Measurements from ENCODE around the gene F7.

Gene F7

GRCh38 chr13:113113846-113114271 is 8.3 kb downstream of the F7 start:
- Mint-ChIP-seq H3K4me1 (ENCODE audit: low read depth) (peaks cover 7% of the 10 kb centered on the region), H3K36me3 (ENCODE audit: low read depth) (no peaks in the 10 kb centered on the region), H3K9me3 (no peaks in the 10 kb centered on the region), H3K27me3 (peaks cover 7% of the 10 kb centered on the region), H3K4me3 (no peak overlapping the region), H3K27ac (no peak overlapping the region)

DNA sequence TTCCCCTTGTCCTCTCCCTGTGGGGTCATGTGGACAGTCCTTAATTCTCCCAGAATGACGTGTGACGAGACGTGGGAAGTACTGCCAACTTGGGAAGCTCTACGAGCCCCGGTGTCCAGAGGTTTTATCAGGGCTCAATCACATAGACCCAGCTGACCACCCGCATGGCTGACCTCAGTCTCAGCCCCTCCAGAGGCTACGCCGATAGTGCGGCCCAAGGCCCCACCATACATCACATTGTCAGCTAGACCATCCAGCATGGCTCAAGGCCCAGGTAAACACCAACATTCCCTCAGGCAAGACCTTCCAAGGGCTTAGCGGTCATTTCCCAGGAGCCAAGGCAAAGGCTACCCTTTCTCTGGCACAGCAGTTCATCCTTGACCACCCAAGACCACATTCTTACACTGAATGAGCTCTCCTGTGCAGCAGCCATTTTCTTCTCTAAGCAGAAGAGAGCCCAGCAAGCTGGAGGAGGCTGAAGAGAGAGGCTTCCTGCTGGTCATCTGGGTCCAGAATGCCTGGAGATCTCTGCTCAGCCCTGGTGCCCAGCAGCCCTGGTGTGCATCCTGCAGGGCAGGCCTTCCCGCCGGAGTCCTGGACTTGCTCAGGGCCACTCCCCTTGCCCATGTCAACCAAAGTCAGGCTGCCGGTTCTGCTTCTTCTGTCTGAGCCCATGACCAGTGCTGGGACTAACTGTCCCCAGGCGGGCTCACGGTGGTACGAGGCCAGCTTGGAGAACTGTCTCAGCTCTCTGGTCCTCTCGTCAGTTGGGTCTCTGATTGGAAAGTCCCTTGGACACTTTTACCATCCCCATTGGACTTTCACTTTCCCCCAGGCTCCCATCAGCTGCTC is 9.1 kb downstream of the F7 start:
- no peaks in the 10 kb centered on the region for H3K9me3 Mint-ChIP-seq

DNA sequence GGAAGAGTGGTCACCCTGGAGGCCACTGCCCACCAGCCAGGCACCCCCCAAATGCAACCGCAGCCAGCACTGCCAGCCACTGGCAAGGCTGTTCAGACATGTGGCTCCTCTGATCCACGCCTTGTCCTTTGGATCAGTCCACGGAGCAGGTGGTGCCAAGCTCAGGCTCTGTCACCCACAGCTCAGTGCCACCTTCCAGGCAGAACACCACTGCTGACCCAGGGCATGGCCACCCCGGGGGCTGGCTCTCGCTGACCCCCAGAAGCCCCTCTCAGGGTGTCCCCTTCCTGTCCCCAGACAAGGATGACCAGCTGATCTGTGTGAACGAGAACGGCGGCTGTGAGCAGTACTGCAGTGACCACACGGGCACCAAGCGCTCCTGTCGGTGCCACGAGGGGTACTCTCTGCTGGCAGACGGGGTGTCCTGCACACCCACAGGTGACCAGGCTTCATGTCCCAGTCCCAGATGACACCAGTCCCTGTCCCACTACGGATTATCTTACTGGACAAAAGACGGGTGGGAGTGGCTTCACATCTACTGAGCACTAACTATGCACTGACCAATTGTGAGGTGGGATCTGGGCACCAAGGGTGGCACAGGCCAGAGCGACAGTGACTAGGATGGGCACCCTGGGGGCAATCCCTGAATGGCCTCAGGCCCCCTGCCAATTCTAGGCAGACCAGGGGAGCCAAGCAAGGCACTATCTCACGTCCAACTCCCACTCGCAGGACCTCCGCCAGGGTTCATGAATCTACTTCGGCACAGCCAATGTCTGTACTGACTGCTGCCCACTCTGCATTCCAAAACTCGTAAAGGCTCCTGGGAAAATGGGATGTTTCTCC is 10.0 kb downstream of the F7 start:
- peaks cover 3% of the 10 kb centered on the region for H3K27me3 Mint-ChIP-seq
- H3K4me3 Mint-ChIP-seq = no peak overlapping the region
- H3K4me1 Mint-ChIP-seq (ENCODE audit: low read depth) = peaks cover 3% of the 10 kb centered on the region
- no peak overlapping the region for H3K27ac Mint-ChIP-seq
- H3K9me3 Mint-ChIP-seq = no peaks in the 10 kb centered on the region
- no peaks in the 10 kb centered on the region for H3K36me3 Mint-ChIP-seq (ENCODE audit: low read depth)

More for the DNA sequence above, 9.1 kb downstream of the F7 start:
- peaks cover 3% of the 10 kb centered on the region for H3K27me3 Mint-ChIP-seq
- H3K36me3 Mint-ChIP-seq (ENCODE audit: low read depth) = no peaks in the 10 kb centered on the region
- peaks cover 3% of the 10 kb centered on the region for H3K4me1 Mint-ChIP-seq (ENCODE audit: low read depth)
- no peak overlapping the region for H3K27ac Mint-ChIP-seq
- no peak overlapping the region for H3K4me3 Mint-ChIP-seq

- peaks cover 3% of the 10 kb centered on the region for H3K27me3 Mint-ChIP-seq
- no peaks in the 10 kb centered on the region for H3K36me3 Mint-ChIP-seq (ENCODE audit: low read depth)
- no peaks in the 10 kb centered on the region for H3K4me1 Mint-ChIP-seq (ENCODE audit: low read depth)
- H3K9me3 Mint-ChIP-seq = no peaks in the 10 kb centered on the region
- H3K27ac Mint-ChIP-seq = no peak overlapping the region
- no peak overlapping the region for H3K4me3 Mint-ChIP-seq
These were observed 10.7 kb downstream of the F7 start for GRCh38 chr13:113116206-113116800.

GRCh38 chr13:113116871-113117271 is 11.3 kb downstream of the F7 start:
- Mint-ChIP-seq H3K4me3 (no peak overlapping the region), H3K4me1 (ENCODE audit: low read depth) (no peaks in the 10 kb centered on the region), H3K36me3 (ENCODE audit: low read depth) (no peaks in the 10 kb centered on the region), H3K27me3 (peaks cover 3% of the 10 kb centered on the region), H3K27ac (no peak overlapping the region), H3K9me3 (no peaks in the 10 kb centered on the region)

GRCh38 chr13:113117335-113117872 is 11.8 kb downstream of the F7 start:
- Mint-ChIP-seq H3K27me3 (peaks cover 3% of the 10 kb centered on the region), H3K4me3 (no peak overlapping the region), H3K36me3 (ENCODE audit: low read depth) (no peaks in the 10 kb centered on the region), H3K4me1 (ENCODE audit: low read depth) (no peaks in the 10 kb centered on the region), H3K27ac (no peak overlapping the region), H3K9me3 (no peaks in the 10 kb centered on the region)

DNA sequence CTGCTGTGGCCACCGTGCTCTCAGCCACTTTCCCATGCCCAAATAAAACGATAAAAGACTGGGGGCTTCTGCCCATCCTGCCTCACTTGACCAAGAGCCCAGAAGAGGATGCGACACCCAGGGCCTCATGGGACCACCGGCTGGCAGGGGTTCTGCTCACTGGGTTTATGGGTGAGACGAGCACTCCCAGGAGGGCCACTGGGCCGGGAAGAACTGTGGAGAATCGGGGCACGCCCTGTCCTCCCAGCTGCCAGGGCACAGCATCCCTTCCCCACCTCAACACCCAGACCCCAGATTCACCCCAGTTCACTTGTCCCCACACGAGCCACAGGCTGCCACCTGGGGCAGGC is 12.3 kb downstream of the F7 start:
- peaks cover 3% of the 10 kb centered on the region for H3K27me3 Mint-ChIP-seq
- H3K4me1 Mint-ChIP-seq (ENCODE audit: low read depth) = no peaks in the 10 kb centered on the region
- H3K9me3 Mint-ChIP-seq = no peaks in the 10 kb centered on the region
- no peak overlapping the region for H3K4me3 Mint-ChIP-seq
- H3K36me3 Mint-ChIP-seq (ENCODE audit: low read depth) = no peaks in the 10 kb centered on the region
- no peak overlapping the region for H3K27ac Mint-ChIP-seq

DNA sequence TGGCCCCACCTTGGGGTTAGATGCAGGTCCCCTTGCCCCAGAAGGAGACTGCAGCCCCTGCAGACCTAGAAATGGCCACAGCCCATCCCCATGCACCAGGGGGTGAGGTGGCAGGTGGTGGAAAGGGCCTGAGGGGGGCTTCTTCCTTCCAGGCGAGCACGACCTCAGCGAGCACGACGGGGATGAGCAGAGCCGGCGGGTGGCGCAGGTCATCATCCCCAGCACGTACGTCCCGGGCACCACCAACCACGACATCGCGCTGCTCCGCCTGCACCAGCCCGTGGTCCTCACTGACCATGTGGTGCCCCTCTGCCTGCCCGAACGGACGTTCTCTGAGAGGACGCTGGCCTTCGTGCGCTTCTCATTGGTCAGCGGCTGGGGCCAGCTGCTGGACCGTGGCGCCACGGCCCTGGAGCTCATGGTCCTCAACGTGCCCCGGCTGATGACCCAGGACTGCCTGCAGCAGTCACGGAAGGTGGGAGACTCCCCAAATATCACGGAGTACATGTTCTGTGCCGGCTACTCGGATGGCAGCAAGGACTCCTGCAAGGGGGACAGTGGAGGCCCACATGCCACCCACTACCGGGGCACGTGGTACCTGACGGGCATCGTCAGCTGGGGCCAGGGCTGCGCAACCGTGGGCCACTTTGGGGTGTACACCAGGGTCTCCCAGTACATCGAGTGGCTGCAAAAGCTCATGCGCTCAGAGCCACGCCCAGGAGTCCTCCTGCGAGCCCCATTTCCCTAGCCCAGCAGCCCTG is 12.8 kb downstream of the F7 start:
- no peak overlapping the region for H3K27ac Mint-ChIP-seq
- no peaks in the 10 kb centered on the region for H3K9me3 Mint-ChIP-seq
- peaks cover 3% of the 10 kb centered on the region for H3K27me3 Mint-ChIP-seq
- no peaks in the 10 kb centered on the region for H3K4me1 Mint-ChIP-seq (ENCODE audit: low read depth)
- no peaks in the 10 kb centered on the region for H3K36me3 Mint-ChIP-seq (ENCODE audit: low read depth)
- no peak overlapping the region for H3K4me3 Mint-ChIP-seq

- Mint-ChIP-seq H3K27me3 (peaks cover under 1% of the 10 kb centered on the region), H3K36me3 (ENCODE audit: low read depth) (no peaks in the 10 kb centered on the region), H3K27ac (no peak overlapping the region), H3K4me1 (ENCODE audit: low read depth) (no peaks in the 10 kb centered on the region), H3K9me3 (no peaks in the 10 kb centered on the region), H3K4me3 (no peak overlapping the region)
These were observed 13.7 kb downstream of the F7 start for GRCh38 chr13:113119166-113119821.

- H3K9me3 Mint-ChIP-seq = no peaks in the 10 kb centered on the region
- no peak overlapping the region for H3K27ac Mint-ChIP-seq
- no peak overlapping the region for H3K4me3 Mint-ChIP-seq
- H3K27me3 Mint-ChIP-seq = no peaks in the 10 kb centered on the region
- H3K36me3 Mint-ChIP-seq (ENCODE audit: low read depth) = no peaks in the 10 kb centered on the region
- no peaks in the 10 kb centered on the region for H3K4me1 Mint-ChIP-seq (ENCODE audit: low read depth)
These were observed 14.2 kb downstream of the F7 start for GRCh38 chr13:113119822-113120189.

GRCh38 chr13:113120300-113121182 is 14.9 kb downstream of the F7 start:
- Mint-ChIP-seq H3K9me3 (no peaks in the 10 kb centered on the region), H3K4me3 (no peak overlapping the region), H3K4me1 (ENCODE audit: low read depth) (no peaks in the 10 kb centered on the region), H3K27me3 (no peaks in the 10 kb centered on the region), H3K36me3 (ENCODE audit: low read depth) (no peaks in the 10 kb centered on the region), H3K27ac (no peak overlapping the region)

DNA sequence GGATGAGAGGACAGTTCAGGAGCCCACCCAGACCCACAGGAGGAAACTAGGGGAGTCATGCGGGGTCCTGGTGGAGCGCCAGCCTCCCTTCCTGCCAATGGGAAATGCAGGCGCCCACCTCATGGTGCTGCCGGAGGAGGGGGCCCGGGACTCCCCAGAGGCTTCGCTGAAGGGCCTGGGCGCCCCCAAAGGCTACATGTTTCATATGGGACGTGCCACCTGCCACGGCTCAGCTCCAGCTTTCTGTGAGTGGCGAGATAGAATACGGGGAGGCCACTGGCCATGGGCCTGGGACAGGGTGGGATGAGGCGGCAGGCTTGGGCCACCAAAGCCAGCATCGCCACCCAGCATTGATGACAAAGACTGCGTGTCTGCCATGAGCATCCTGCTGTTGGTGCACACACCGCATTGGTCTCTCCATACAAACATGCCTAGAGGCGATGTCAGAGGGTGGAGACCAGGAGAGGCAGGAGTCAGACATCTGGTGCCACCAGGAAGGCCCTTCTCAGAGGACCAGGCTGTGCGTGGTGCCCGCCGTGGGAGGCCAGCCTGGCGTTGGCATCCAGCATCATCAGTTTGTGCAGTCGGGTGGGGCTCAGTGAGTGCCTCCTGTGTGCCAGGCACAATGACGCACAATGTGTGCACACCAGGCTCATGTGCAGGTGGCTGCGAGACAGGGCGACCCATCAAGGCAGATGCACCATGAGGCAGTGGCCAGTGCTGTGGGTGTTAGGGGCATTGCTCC is 15.8 kb downstream of the F7 start:
- no peak overlapping the region for H3K4me3 Mint-ChIP-seq
- no peaks in the 10 kb centered on the region for H3K9me3 Mint-ChIP-seq
- H3K27me3 Mint-ChIP-seq = no peaks in the 10 kb centered on the region
- no peak overlapping the region for H3K27ac Mint-ChIP-seq
- H3K36me3 Mint-ChIP-seq (ENCODE audit: low read depth) = no peaks in the 10 kb centered on the region
- H3K4me1 Mint-ChIP-seq (ENCODE audit: low read depth) = no peaks in the 10 kb centered on the region
